ENCODE data around the gene PAQR5.

DNA sequence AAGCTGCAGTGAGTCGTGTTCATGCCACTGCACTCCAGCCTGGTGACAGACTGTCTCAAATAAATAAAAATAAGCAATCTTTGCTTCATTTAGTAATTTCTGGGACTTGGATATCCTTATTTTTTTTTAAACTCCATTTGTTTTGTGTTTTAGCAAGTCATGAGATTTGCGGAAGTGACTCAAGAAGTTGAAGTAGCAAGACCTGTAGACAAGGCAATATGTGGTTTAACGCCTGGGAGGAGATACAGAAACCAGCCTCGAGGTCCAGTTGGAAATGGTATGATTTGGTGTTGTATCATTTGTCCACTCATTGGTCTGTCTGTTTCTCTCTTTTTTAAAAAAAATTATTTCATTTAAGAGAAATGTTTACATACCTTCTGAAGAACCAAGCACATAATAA is 137.3 kb downstream of the PAQR5 start:
- TF ChIP-seq, protein P1, sequence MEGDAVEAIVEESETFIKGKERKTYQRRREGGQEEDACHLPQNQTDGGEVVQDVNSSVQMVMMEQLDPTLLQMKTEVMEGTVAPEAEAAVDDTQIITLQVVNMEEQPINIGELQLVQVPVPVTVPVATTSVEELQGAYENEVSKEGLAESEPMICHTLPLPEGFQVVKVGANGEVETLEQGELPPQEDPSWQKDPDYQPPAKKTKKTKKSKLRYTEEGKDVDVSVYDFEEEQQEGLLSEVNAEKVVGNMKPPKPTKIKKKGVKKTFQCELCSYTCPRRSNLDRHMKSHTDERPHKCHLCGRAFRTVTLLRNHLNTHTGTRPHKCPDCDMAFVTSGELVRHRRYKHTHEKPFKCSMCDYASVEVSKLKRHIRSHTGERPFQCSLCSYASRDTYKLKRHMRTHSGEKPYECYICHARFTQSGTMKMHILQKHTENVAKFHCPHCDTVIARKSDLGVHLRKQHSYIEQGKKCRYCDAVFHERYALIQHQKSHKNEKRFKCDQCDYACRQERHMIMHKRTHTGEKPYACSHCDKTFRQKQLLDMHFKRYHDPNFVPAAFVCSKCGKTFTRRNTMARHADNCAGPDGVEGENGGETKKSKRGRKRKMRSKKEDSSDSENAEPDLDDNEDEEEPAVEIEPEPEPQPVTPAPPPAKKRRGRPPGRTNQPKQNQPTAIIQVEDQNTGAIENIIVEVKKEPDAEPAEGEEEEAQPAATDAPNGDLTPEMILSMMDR (IDR thresholded peaks at IDR 0.05; ENCODE audit: insufficient read depth, low read length, poor library complexity, severe bottlenecking), result no peak
- TF ChIP-seq EZH2phosphoT487 (conservative IDR thresholded peaks at IDR 0.05; ENCODE audit: low read length), result no peak
